IPS-15b (cell line): ENCODE results near the gene SMIM26.
A peak's percentile ranks its signal among the peaks of the same experiment; 100 is the strongest.

Experiments used
- H3K27me3 ChIP-seq: one replicate; pipeline ENCODE4 v1.6.1; 2013; ENCODE audit warnings: low read length; ENCODE audit not compliant: control insufficient read depth, insufficient read depth
- H3K36me3 ChIP-seq: one replicate; pipeline ENCODE4 v1.6.1; 2013; ENCODE audit warnings: low read length; ENCODE audit not compliant: control insufficient read depth, insufficient read depth
- H3K4me1 ChIP-seq: one replicate; pipeline ENCODE4 v1.6.1; 2013; ENCODE audit warnings: mild to moderate bottlenecking, low read length; ENCODE audit not compliant: control insufficient read depth, insufficient read depth
- H3K4me3 ChIP-seq: one replicate; pipeline ENCODE4 v1.5.1; 2013; ENCODE audit warnings: low read depth, low read length
- H3K9ac ChIP-seq: one replicate; pipeline ENCODE4 v1.6.1; 2013; ENCODE audit warnings: low read depth, mild to moderate bottlenecking, low read length
- H3K9me3 ChIP-seq: one replicate; pipeline ENCODE4 v1.6.1; 2013; ENCODE audit warnings: mild to moderate bottlenecking, low read length; ENCODE audit not compliant: control insufficient read depth, insufficient read depth

SMIM26 gene

GRCh38 chr20:18541741-18542140 lies 25.5 kb upstream of the SMIM26 start:
- Histone ChIP-seq H3K9me3 (no peaks in the 10 kb centered on the region), H3K36me3 (peaks cover 21% of the 10 kb centered on the region), H3K27me3 (no peaks in the 10 kb centered on the region), H3K9ac (no peak overlapping the region), H3K4me3 (no peak overlapping the region), H3K4me1 (no peaks in the 10 kb centered on the region)

DNA sequence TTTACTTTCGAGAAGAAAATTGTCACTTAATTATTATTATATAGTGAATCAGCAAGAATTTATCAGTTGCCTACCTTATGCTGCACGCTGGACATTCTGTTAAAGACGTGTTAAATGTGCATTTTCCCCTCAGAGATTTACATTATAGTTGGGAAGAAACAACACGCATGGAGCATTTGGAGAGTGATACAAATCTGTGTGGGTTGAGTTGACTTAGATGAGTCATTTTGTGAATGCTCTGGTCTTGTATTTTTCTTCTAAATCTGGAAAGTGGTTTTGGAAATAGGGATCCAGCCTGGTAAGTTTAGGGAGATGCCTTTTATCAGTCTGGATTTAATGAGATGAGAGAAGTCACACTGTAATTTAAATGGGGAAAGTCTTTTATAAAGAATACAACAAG lies 24.0 kb upstream of the SMIM26 start:
- no peak overlapping the region for H3K4me3 ChIP-seq
- no peak overlapping the region for H3K9ac ChIP-seq
- no peaks in the 10 kb centered on the region for H3K27me3 ChIP-seq
- H3K36me3 ChIP-seq = peaks cover 27% of the 10 kb centered on the region
- no peaks in the 10 kb centered on the region for H3K9me3 ChIP-seq
- no peaks in the 10 kb centered on the region for H3K4me1 ChIP-seq

DNA sequence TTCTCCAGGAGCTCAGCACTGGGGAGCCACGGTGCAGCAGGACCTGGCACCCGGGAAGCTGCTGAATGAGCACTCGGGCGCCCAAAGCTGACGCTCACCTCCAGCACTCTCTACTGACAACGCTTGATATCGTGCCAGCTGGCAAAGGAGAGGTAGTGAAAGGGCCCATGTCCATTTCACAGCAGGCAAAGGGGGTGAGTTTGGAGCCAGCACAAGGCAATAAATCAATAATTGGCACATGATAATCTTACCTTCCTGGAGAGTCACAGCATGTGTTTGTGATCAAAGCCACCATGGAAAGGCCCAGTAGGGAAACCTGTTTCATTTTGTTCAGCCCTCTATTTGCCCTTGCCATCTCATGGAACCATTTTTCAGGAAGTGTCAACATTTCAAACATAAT lies 23.3 kb upstream of the SMIM26 start:
- Histone ChIP-seq H3K36me3 (peaks cover 29% of the 10 kb centered on the region), H3K4me1 (no peaks in the 10 kb centered on the region), H3K9ac (no peak overlapping the region)

DNA sequence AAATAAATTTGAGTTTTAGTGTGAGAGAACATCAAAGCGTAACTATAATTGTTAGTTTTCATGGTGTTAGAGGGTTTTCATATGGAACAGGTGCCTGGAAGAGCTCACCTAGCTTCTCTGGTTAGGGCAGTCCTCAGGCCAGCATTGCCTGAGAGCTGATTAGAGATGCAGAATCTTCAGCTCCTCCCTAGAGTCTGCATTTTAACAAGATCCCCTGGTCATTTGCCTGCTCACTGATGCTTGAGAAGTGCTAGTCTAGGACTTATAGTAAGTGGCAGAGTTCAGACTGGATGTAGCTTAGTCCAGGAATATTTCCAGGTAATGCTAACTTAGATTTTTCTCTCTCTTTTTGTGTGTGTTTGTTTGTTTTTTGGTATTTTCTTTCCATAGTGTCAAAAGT lies 21.7 kb upstream of the SMIM26 start:
- Histone ChIP-seq H3K27me3 (no peaks in the 10 kb centered on the region), H3K36me3 (peaks cover 29% of the 10 kb centered on the region), H3K4me1 (no peaks in the 10 kb centered on the region), H3K9ac (no peak overlapping the region), H3K9me3 (no peaks in the 10 kb centered on the region), H3K4me3 (no peak overlapping the region)

More for the DNA sequence above, 23.3 kb upstream of the SMIM26 start:
- H3K4me3 ChIP-seq = no peak overlapping the region
- no peaks in the 10 kb centered on the region for H3K9me3 ChIP-seq
- no peaks in the 10 kb centered on the region for H3K27me3 ChIP-seq

- Histone ChIP-seq H3K36me3 (peaks cover 27% of the 10 kb centered on the region), H3K4me3 (no peak overlapping the region), H3K27me3 (no peaks in the 10 kb centered on the region), H3K9ac (no peak overlapping the region), H3K4me1 (no peaks in the 10 kb centered on the region), H3K9me3 (no peaks in the 10 kb centered on the region)
Observed at GRCh38 chr20:18548465-18548864, 18.8 kb upstream of the SMIM26 start.

DNA sequence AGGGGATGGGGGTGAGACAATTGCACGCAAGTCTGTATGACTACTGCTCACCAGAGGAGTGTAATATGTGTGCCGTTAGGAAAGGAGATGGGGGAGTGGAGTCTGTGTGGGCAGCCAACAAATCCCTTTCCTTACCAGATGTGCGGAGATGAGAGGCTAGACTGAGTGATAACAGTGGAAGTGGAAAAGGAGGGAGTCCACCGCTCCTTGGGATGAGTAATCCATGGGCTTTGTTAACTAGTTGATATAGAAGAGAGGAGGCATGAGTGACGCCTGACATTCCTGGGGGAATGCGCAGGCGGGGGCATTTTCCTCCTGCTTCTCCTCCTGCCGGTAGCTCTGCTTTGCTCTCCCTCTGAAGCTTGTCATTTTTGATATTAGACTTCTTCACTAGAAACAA lies 13.5 kb upstream of the SMIM26 start:
- H3K4me3 ChIP-seq = no peak overlapping the region
- H3K27me3 ChIP-seq = no peaks in the 10 kb centered on the region
- H3K9ac ChIP-seq = no peak overlapping the region
- no peaks in the 10 kb centered on the region for H3K4me1 ChIP-seq
- H3K36me3 ChIP-seq = peaks cover 10% of the 10 kb centered on the region
- no peaks in the 10 kb centered on the region for H3K9me3 ChIP-seq

DNA sequence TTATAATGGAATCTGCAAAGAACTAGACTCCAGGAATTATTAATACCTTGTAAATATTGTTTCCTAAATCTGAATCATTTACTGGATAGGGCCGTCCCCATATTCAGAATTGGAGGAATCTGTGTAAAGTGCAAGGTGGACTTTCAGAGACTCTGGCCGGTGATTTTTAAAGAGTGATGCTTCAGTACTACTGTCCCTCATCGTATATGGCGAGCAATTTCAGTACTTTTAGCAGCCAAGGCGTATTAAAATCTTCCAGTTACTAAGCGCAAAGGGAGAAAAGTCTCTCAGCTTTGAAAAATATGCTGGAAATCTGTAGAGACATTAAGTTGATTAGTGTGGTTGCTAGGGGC lies 483 bp downstream of the SMIM26 start:
- no peaks in the 10 kb centered on the region for H3K27me3 ChIP-seq

GRCh38 chr20:18571009-18571408 lies 3.8 kb downstream of the SMIM26 start:
- no peaks in the 10 kb centered on the region for H3K36me3 ChIP-seq
- no peaks in the 10 kb centered on the region for H3K4me1 ChIP-seq
- no peaks in the 10 kb centered on the region for H3K9me3 ChIP-seq
- H3K9ac ChIP-seq = no peak overlapping the region
- H3K27me3 ChIP-seq = no peaks in the 10 kb centered on the region
- H3K4me3 ChIP-seq = no peak overlapping the region

More for the DNA sequence above, 483 bp downstream of the SMIM26 start:
- Histone ChIP-seq H3K4me1 (no peaks in the 10 kb centered on the region), H3K4me3 (peak overlapping the region; percentile 92), H3K36me3 (no peaks in the 10 kb centered on the region), H3K9ac (peak overlapping the region; percentile 84), H3K9me3 (no peaks in the 10 kb centered on the region)

GRCh38 chr20:18571578-18571977 lies 4.3 kb downstream of the SMIM26 start:
- Histone ChIP-seq H3K27me3 (no peaks in the 10 kb centered on the region), H3K4me3 (no peak overlapping the region), H3K36me3 (no peaks in the 10 kb centered on the region), H3K9ac (no peak overlapping the region), H3K4me1 (no peaks in the 10 kb centered on the region), H3K9me3 (no peaks in the 10 kb centered on the region)

DNA sequence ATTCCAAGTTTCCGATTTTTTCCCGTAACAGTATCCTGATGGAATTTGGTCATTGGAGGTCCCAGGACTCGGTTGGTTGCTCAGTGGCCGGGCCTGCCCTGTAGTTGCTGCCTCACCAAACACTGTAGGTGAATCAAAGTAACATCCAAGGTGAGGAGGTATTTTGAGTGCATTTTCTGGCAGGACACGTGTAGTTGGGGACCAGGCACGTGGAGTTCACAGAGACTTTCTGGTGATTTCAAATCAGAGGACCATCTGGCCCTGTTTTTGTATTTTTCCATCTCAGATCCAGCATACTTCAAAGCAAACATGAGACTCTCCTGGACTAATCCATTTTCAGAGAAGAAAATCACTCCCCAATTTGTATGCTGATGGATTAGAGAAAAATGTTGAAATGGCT lies 10.7 kb downstream of the SMIM26 start:
- no peaks in the 10 kb centered on the region for H3K36me3 ChIP-seq
- no peaks in the 10 kb centered on the region for H3K4me1 ChIP-seq
- H3K27me3 ChIP-seq = no peaks in the 10 kb centered on the region
- H3K9me3 ChIP-seq = no peaks in the 10 kb centered on the region
- H3K4me3 ChIP-seq = no peak overlapping the region
- H3K9ac ChIP-seq = no peak overlapping the region

DNA sequence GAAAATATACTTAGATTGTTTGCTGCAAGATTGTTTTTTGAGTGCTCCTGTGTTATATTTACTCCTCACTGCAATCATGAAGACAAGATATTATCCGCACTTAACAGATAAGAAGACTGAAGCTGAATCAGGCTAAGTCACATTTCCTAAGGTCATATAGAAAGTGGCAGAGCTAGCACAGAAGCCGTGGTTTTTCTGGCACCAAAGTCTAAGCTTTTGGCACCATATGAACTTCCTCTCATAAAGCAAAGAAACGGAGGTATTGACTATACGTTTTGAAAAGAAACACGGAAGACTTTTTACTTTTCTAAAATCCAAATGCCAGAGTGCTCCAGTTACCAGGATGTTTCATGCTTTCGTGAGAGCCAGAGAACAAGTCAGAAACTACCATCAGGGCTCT lies 11.3 kb downstream of the SMIM26 start:
- H3K4me1 ChIP-seq = no peaks in the 10 kb centered on the region
- no peaks in the 10 kb centered on the region for H3K9me3 ChIP-seq
- no peak overlapping the region for H3K4me3 ChIP-seq
- H3K27me3 ChIP-seq = no peaks in the 10 kb centered on the region
- H3K36me3 ChIP-seq = no peaks in the 10 kb centered on the region
- no peak overlapping the region for H3K9ac ChIP-seq

- no peak overlapping the region for H3K9ac ChIP-seq
- H3K36me3 ChIP-seq = no peaks in the 10 kb centered on the region
- no peaks in the 10 kb centered on the region for H3K9me3 ChIP-seq
Observed at GRCh38 chr20:18580012-18580411, 12.8 kb downstream of the SMIM26 start.

GRCh38 chr20:18585134-18585533 lies 17.9 kb downstream of the SMIM26 start:
- Histone ChIP-seq H3K9ac (no peak overlapping the region), H3K4me1 (peaks cover 3% of the 10 kb centered on the region), H3K9me3 (no peaks in the 10 kb centered on the region), H3K27me3 (no peaks in the 10 kb centered on the region), H3K36me3 (no peaks in the 10 kb centered on the region), H3K4me3 (no peak overlapping the region)

More at GRCh38 chr20:18580012-18580411, 12.8 kb downstream of the SMIM26 start:
- H3K27me3 ChIP-seq = no peaks in the 10 kb centered on the region
- no peak overlapping the region for H3K4me3 ChIP-seq
- H3K4me1 ChIP-seq = no peaks in the 10 kb centered on the region
